ENCODE data around the gene MED26.

GRCh38 chr19:16637535-16637934 lies 9.5 kb upstream of the MED26 start:
- TF ChIP-seq POLR2A (IDR thresholded peaks at IDR 0.05; ENCODE audit: low read length) = no peak
- TF ChIP-seq GATA1 (IDR thresholded peaks at IDR 0.05; ENCODE audit: low read depth, low read length) = no peak

All from erythroblast (primary cell).